A549 treated with Mapracorat at 1 μM for 4 hours (cell line): ENCODE results near the gene ZC3H6. TPM values are rescaled to one million over a fixed set of nuclear protein-coding genes. Genes with fewer than 3 reads are reported as not detected.

Source experiments
- total RNA-seq: library from RNA; stranded (reverse); fragments of 200-300 nt; extraction: Qiagen RNA extraction; gene quantifications from 5 replicates; pipeline ENCODE4 v1.2.3, GENCODE V29; 2022

ZC3H6 gene
- 0.24 to 0.69 TPM (median 0.44 TPM) in 5 replicates for total RNA-seq

GRCh38 chr2:112275311-112275886, at the start of gene ZC3H6:
TSS of gene ZC3H6 (plus strand) at chr2:112275597. CDS start at chr2:112275995, 398 bp downstream.

DNA sequence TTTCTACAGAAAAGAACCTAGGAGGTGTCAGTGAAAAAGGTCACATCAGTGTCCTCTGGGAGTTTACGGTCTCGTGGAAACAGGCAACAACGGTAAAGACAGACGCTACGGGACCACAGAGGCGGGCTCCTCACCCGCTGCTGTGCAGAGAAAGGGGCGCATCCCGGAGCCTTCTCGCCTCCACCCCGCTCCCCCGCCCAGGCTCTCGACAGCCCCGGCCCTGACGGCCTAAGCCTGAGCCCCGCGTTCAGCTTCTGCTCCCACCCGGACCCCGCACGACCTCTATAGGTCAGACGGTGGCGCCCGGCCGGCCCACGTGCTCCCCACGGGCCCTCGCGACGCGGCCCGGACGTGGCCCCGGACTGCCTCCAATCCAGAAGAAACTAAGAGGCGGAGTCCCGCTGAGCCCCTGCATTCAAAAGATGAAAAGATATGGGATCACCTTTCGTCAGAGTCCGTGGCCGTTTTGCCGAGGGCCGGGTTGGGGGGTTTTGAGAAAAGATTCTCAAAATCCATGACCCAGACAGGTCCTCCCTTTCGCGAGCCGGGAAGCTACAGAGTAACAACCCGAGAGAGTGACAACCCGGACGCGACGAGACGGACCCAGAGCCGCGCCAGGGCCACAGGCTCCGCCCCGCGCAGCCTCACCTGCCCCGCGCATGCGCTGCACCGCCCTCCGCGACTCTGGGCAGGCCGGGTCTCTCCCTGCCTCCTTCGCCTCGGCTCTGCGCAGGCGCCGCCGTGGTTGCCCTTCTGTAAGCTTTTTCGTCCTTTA, 20.7 kb upstream of the ZC3H6 start, which contains the start of gene ZC3H8:
ZC3H8 (minus strand) TSS at position 577 of the 775 bp plus-strand sequence; CDS start at position 516, 61 bp downstream.

Other genes starting within 250 kb of the ZC3H6 start
- gene TMEM87B, start 220.3 kb upstream of the ZC3H6 start, total RNA-seq: 11.3 to 16.4 TPM (median 15.3 TPM) in 5 replicates
- 0.13 to 0.73 TPM (median 0.58 TPM) in 5 replicates for gene FBLN7, start 137.2 kb upstream of the ZC3H6 start, total RNA-seq
- gene ZC3H8, start 20.6 kb upstream of the ZC3H6 start, total RNA-seq: 12.6 to 16.1 TPM (median 13.2 TPM) in 5 replicates
- 1.6 to 4.1 TPM (median 3.3 TPM) in 5 replicates for gene RGPD8, start 158.0 kb downstream of the ZC3H6 start, total RNA-seq
- 34.9 to 40.6 TPM (median 39.1 TPM) in 5 replicates for gene TTL, start 206.6 kb downstream of the ZC3H6 start, total RNA-seq